Measurements from ENCODE around the gene PRSS23.

PRSS23 gene

DNA sequence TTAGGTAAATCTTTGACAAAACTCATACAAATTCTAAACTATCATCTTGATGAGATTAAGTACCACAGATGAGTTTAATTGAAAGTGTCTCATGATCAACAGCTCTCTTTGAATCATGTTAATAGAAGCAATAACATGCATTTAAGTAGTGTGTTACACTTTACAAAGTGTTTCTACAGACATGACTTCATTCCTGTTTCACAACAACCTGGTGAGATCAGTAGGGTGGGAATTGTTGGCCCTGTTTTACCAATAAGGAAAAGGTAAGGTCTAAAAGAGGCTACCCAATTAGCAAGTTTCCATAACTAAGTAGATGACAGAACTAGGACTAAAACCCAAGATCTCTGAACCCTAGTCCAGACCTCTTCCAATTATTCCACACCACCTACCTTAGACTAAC is 12.7 kb upstream of the PRSS23 start:
- no peak for DNase-seq (ENCODE audit: low read depth)
- H3K4me3 ChIP-seq (ENCODE audit: low read depth, low read length): no peak overlapping the region
- TF ChIP-seq, protein P1, sequence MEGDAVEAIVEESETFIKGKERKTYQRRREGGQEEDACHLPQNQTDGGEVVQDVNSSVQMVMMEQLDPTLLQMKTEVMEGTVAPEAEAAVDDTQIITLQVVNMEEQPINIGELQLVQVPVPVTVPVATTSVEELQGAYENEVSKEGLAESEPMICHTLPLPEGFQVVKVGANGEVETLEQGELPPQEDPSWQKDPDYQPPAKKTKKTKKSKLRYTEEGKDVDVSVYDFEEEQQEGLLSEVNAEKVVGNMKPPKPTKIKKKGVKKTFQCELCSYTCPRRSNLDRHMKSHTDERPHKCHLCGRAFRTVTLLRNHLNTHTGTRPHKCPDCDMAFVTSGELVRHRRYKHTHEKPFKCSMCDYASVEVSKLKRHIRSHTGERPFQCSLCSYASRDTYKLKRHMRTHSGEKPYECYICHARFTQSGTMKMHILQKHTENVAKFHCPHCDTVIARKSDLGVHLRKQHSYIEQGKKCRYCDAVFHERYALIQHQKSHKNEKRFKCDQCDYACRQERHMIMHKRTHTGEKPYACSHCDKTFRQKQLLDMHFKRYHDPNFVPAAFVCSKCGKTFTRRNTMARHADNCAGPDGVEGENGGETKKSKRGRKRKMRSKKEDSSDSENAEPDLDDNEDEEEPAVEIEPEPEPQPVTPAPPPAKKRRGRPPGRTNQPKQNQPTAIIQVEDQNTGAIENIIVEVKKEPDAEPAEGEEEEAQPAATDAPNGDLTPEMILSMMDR (IDR thresholded peaks at IDR 0.05; ENCODE audit: control insufficient read depth, extremely low read depth, insufficient read depth): no peak

DNA sequence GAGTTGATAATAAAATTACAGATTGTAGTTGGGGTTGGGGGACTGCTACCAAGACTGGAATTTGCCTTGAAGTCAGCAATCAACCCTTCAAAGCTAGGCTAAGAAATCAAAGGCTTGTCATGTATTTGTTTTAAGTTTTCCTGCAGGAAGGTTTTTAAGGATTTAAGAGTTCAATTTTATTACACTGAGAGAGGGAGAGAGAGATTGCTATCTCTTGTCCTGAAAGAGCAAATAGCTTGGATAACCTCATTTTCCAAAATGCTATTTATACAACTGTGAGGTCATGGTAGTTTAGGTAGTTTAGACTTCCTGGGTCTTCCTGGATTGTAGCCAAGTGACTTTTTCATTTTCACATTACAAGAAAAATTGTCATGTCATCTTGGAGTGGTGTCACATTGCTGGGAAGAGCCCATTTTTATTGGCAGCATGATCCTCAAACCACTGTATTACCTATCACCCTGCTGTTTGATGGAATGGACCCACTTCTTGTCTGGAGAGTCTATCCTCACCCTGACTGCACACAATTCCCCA is 10.1 kb upstream of the PRSS23 start:
- no peak overlapping the region for H3K4me3 ChIP-seq (ENCODE audit: low read depth, low read length)
- TF ChIP-seq, protein P1 (IDR thresholded peaks at IDR 0.05; ENCODE audit: control insufficient read depth, extremely low read depth, insufficient read depth): no peak
- peak; percentile 76 for DNase-seq (ENCODE audit: low read depth)

DNA sequence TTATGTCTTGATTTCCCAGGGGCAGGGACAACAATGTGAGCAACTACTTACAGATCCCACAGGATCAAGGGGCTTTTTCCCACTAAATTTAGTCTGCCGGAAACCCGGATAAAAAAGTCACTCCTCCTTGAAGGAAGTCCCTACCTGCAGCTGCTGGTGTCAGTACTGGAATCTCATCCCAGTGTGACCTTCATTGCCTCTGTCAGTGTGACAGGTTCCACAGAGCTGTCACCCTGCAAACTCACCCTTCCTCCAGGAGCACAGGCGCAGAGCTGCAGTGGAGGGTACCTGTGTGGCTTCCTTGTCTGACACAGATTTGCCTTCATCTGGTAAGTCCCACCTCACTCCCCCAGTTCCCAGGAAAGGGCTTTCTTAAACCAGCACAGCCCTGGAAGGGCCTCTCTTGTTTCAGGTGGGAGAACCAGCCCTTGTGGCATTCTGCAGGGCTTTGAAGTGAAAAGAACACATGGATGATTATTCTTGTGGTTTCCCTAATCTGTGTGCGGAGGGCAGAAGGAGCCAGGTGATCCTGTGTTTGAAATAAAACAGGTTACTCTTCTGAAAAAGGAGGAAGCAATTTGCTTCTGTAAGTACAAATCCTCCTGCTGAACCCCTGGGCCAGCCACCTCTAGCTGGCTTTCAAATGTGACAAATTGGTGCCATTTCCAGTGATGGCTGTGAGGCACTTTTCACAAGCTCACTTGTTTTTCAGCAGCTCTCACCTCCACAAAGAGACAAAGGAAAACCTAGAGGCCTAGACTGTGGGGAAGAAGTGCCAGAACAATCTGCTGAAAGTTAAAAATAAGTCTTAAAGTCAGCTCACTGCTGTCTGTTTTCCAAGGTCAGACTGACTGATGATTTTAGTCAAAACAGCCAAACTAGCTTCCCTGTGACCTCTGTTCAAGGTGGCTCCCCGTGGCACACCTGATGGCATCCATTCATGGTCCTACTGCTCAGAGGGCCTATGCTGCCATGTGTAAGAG is 9.2 kb upstream of the PRSS23 start:
- H3K4me3 ChIP-seq (ENCODE audit: low read depth, low read length): no peak overlapping the region
- TF ChIP-seq, protein P1 (IDR thresholded peaks at IDR 0.05; ENCODE audit: control insufficient read depth, extremely low read depth, insufficient read depth): no peak
- no peak for DNase-seq (ENCODE audit: low read depth)

DNA sequence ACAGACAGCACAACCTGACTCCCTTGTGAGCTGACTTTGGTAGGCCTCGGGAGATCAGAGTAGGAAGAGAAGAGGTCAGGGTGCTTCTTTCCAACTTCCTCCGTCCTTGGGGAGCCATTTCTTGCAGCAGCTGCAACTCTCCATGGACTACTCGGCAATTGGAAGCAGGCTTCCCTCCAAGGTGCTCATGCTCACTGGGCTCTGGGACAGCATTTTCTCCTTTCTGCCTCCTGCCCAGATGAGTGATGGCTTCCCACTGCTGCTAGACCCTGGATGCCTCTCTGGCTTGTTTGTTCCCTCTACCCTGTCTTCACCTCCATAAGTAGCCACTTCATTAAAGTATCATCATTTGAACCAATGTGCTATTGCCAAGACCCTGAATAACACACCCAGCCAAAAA is 8.2 kb upstream of the PRSS23 start:
- DNase-seq (ENCODE audit: low read depth): no peak
- TF ChIP-seq, protein P1 (IDR thresholded peaks at IDR 0.05; ENCODE audit: control insufficient read depth, extremely low read depth, insufficient read depth): no peak
- no peak overlapping the region for H3K4me3 ChIP-seq (ENCODE audit: low read depth, low read length)

DNA sequence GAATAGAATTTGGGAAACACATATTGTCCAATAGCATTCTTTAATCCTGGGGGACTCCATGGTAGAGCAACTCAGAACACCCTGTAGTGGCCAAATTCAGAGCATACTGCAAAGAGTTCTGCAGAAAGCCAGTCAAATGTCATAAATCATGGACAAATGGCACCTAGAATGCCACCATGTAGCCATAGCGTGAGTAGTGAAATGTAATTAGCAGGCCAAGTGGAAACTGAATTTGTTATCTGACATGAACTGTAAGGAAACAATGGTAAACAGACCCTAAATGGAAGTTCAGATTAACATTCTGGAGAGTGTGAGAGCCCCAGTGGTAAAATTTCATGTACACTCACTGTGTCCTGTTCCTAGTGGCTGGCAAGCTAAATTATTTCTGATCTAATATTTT is 7.0 kb upstream of the PRSS23 start:
- no peak overlapping the region for H3K4me3 ChIP-seq (ENCODE audit: low read depth, low read length)
- TF ChIP-seq, protein P1 (IDR thresholded peaks at IDR 0.05; ENCODE audit: control insufficient read depth, extremely low read depth, insufficient read depth): no peak
- DNase-seq (ENCODE audit: low read depth): no peak

DNA sequence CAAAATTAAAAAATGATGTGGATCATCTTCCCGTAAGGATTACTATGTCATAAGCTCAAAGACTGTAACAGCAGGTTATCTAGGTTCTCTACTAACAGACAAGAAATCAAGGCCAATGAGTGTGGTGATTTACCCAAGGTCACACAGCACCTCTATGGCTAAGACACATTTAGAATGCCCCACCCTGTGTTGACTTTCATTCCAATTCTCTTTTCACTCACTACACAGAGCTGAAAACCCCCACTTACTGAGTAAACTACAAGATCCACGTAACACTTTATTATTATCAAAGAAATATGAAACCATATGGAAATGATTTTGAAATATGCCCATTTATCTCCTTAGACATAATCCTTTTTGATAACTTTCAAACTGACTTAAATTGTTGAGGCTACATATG is 4.8 kb upstream of the PRSS23 start:
- no peak for DNase-seq (ENCODE audit: low read depth)
- TF ChIP-seq, protein P1 (IDR thresholded peaks at IDR 0.05; ENCODE audit: control insufficient read depth, extremely low read depth, insufficient read depth): no peak
- no peak overlapping the region for H3K4me3 ChIP-seq (ENCODE audit: low read depth, low read length)
